ENCODE data around the gene BMERB1. TPM values are rescaled to one million over a fixed set of nuclear protein-coding genes. Genes with fewer than 3 reads are reported as not detected.
"Not testable (repeated sequence)": the region's sequence is repeated elsewhere in the genome, so short reads cannot be mapped to it uniquely, and the experiment has no call there.

BMERB1 gene
- total RNA-seq, 1 experiment from 2014 or later: 3.8 TPM

- no peaks in the 10 kb centered on the region for H3K79me2 ChIP-seq (ENCODE audit: low read length)
- ChIA-PET POLR2A (ENCODE audit: unreplicated experiment) (no interaction called here), CTCF (no interaction called here)
- TF ChIP-seq CTCF (conservative IDR thresholded peaks at IDR 0.05; ENCODE audit: low read depth, low read length) (no peak), EZH2 (IDR thresholded peaks at IDR 0.05; ENCODE audit: low read length, unreplicated experiment) (no peak), EZH2phosphoT487 (IDR thresholded peaks at IDR 0.05; ENCODE audit: borderline replicate concordance, low read length) (no peak)
- peak overlapping the region; percentile 95 for H3K27ac ChIP-seq (ENCODE audit: low read length)
- no peaks in the 10 kb centered on the region for H3K27me3 ChIP-seq (ENCODE audit: low read length)
- H4K20me1 ChIP-seq (ENCODE audit: low read length): no peaks in the 10 kb centered on the region
- H3K4me2 ChIP-seq (ENCODE audit: low read length): peak overlapping the region; percentile 76
- no peaks in the 10 kb centered on the region for H3K36me3 ChIP-seq (ENCODE audit: low read depth, low read length)
- H2AFZ ChIP-seq (ENCODE audit: low read length): no peak overlapping the region
- H3K4me3 ChIP-seq (ENCODE audit: low read length): peak overlapping the region; percentile 42; the same call in 1 of the 2 replicates
- DNase-seq: peak; percentile 80
- peaks cover 10% of the 10 kb centered on the region for H3F3A ChIP-seq (ENCODE audit: low read length, unreplicated experiment)
- BruUV-seq (replicated peaks): no TSS peak
- intact Hi-C loops (cut with micrococcal nuclease): loop anchor here (2.0 kb wide), 1 partner anchor 20 kb away; no protein-coding TSS in a partner anchor
- ATAC-seq: peak; percentile 83
- H3K9me2 ChIP-seq (replicated peaks; ENCODE audit: low read length): no peaks in the 10 kb centered on the region
- H3K9ac ChIP-seq (ENCODE audit: low read length): peak overlapping the region; percentile 52
- peaks cover 35% of the 10 kb centered on the region for H3K4me1 ChIP-seq (ENCODE audit: insufficient read depth, low read length)
- no peaks in the 10 kb centered on the region for H3K9me3 ChIP-seq (ENCODE audit: low read length)
Observed at GRCh38 chr16:15440852-15441251, 6.5 kb downstream of the BMERB1 start.

GRCh38 chr16:15442140-15442539, 7.8 kb downstream of the BMERB1 start:
- H3K36me3 ChIP-seq (ENCODE audit: low read depth, low read length); H2AFZ ChIP-seq (ENCODE audit: low read length); H3K27me3 ChIP-seq (ENCODE audit: low read length); CTCF ChIA-PET; BruUV-seq (replicated peaks); POLR2A ChIA-PET (ENCODE audit: unreplicated experiment); intact Hi-C loops (cut with micrococcal nuclease); H3F3A ChIP-seq (ENCODE audit: low read length, unreplicated experiment); H3K9me3 ChIP-seq (ENCODE audit: low read length); H3K9me2 ChIP-seq (replicated peaks; ENCODE audit: low read length); H3K79me2 ChIP-seq (ENCODE audit: low read length); H3K4me3 ChIP-seq (ENCODE audit: low read length); H4K20me1 ChIP-seq (ENCODE audit: low read length): not testable (repeated sequence)
- 0 out of 2 replicates have a peak overlapping the region, but pooled peaks have one; percentile 31 for H3K9ac ChIP-seq (ENCODE audit: low read length)
- peak; percentile 70 for ATAC-seq
- peak overlapping the region; percentile 40 for H3K4me2 ChIP-seq (ENCODE audit: low read length)
- H3K4me1 ChIP-seq (ENCODE audit: insufficient read depth, low read length): peaks cover 35% of the 10 kb centered on the region
- peak overlapping the region; percentile 95 for H3K27ac ChIP-seq (ENCODE audit: low read length)
- DNase-seq: peak; percentile 49

GRCh38 chr16:15443753-15444152, 9.4 kb downstream of the BMERB1 start:
- no TSS peak for BruUV-seq (replicated peaks)
- peaks cover 10% of the 10 kb centered on the region for H3F3A ChIP-seq (ENCODE audit: low read length, unreplicated experiment)
- H3K27ac ChIP-seq (ENCODE audit: low read length): no peak overlapping the region
- H3K79me2 ChIP-seq (ENCODE audit: low read length): no peaks in the 10 kb centered on the region
- H3K4me1 ChIP-seq (ENCODE audit: insufficient read depth, low read length): peaks cover 35% of the 10 kb centered on the region
- no peaks in the 10 kb centered on the region for H3K27me3 ChIP-seq (ENCODE audit: low read length)
- no peaks in the 10 kb centered on the region for H4K20me1 ChIP-seq (ENCODE audit: low read length)
- no peak overlapping the region for H3K4me2 ChIP-seq (ENCODE audit: low read length)
- CTCF ChIA-PET: no interaction called here
- no peaks in the 10 kb centered on the region for H3K36me3 ChIP-seq (ENCODE audit: low read depth, low read length)
- H3K9ac ChIP-seq (ENCODE audit: low read length): no peak overlapping the region
- POLR2A ChIA-PET (ENCODE audit: unreplicated experiment): no interaction called here
- no peaks in the 10 kb centered on the region for H3K9me3 ChIP-seq (ENCODE audit: low read length)
- H3K4me3 ChIP-seq (ENCODE audit: low read length): no peak overlapping the region
- H2AFZ ChIP-seq (ENCODE audit: low read length): no peak overlapping the region
- no peaks in the 10 kb centered on the region for H3K9me2 ChIP-seq (replicated peaks; ENCODE audit: low read length)
- no peak for DNase-seq
- TF ChIP-seq CTCF (conservative IDR thresholded peaks at IDR 0.05; ENCODE audit: low read depth, low read length): no peak
- TF ChIP-seq EZH2 (IDR thresholded peaks at IDR 0.05; ENCODE audit: low read length, unreplicated experiment): no peak
- TF ChIP-seq EZH2phosphoT487 (IDR thresholded peaks at IDR 0.05; ENCODE audit: borderline replicate concordance, low read length): no peak
- intact Hi-C loops (cut with micrococcal nuclease): no loop called here
- ATAC-seq: no peak
